ENCODE measurements around the gene KIF26B.

DNA sequence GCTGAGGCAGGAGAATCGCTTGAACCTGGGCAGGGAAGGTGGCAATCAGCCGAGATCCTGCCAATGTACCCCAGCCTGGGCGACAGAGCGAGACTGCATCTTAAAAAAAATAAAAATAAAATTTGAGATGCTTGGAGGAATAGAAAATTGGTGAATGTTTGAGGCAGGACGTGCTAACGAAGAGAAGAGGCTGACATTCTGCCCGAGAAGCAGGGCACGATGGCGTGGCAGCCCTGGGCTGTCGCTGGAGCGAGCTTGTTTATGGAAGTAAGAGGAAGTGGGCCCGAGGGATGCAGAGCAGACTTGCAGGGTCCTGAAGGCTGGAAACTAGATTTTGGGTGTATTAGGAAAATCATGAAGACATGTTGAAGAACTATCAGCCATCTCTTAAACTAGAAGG lies 92.6 kb downstream of the KIF26B start:
- TF ChIP-seq, protein P1, sequence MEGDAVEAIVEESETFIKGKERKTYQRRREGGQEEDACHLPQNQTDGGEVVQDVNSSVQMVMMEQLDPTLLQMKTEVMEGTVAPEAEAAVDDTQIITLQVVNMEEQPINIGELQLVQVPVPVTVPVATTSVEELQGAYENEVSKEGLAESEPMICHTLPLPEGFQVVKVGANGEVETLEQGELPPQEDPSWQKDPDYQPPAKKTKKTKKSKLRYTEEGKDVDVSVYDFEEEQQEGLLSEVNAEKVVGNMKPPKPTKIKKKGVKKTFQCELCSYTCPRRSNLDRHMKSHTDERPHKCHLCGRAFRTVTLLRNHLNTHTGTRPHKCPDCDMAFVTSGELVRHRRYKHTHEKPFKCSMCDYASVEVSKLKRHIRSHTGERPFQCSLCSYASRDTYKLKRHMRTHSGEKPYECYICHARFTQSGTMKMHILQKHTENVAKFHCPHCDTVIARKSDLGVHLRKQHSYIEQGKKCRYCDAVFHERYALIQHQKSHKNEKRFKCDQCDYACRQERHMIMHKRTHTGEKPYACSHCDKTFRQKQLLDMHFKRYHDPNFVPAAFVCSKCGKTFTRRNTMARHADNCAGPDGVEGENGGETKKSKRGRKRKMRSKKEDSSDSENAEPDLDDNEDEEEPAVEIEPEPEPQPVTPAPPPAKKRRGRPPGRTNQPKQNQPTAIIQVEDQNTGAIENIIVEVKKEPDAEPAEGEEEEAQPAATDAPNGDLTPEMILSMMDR (IDR thresholded peaks at IDR 0.05): no peak
- no peak for TF ChIP-seq POLR2A (IDR thresholded peaks at IDR 0.05)

Measured in body of pancreas (tissue), 4 donors.